GM18502 (cell line): Measurements from ENCODE around the gene SLC39A9.
A peak's percentile ranks its signal among the peaks of the same experiment; 100 is the strongest.
"Not testable (repeated sequence)": the region's sequence is repeated elsewhere in the genome, so short reads cannot be mapped to it uniquely, and the experiment has no call there.

Experiments used
- ATAC-seq: cut with Tn5 transposase; IDR thresholded peaks from one replicate; pipeline ENCODE4 v1.9.1; 2021; ENCODE audit warnings: mild to moderate bottlenecking; ENCODE audit not compliant: unreplicated experiment, poor library complexity

Gene SLC39A9

GRCh38 chr14:69416087-69416486 is 17.6 kb downstream of the SLC39A9 start:
- not testable (repeated sequence) for ATAC-seq

- no peak for ATAC-seq
These were observed 24.8 kb downstream of the SLC39A9 start for GRCh38 chr14:69423279-69423678.

GRCh38 chr14:69424149-69424923 is 25.8 kb downstream of the SLC39A9 start:
- ATAC-seq: no peak

- no peak for ATAC-seq
These were observed 29.1 kb downstream of the SLC39A9 start for GRCh38 chr14:69427596-69427995.

- ATAC-seq: no peak
These were observed 30.0 kb downstream of the SLC39A9 start for GRCh38 chr14:69428289-69428998.

GRCh38 chr14:69429643-69430042 is 31.2 kb downstream of the SLC39A9 start:
- no peak for ATAC-seq

- no peak for ATAC-seq
These were observed 31.9 kb downstream of the SLC39A9 start for GRCh38 chr14:69430306-69430939.

GRCh38 chr14:69432364-69432763 is 33.9 kb downstream of the SLC39A9 start:
- ATAC-seq: no peak

GRCh38 chr14:69439521-69440270 is 41.2 kb downstream of the SLC39A9 start:
- no peak for ATAC-seq

- ATAC-seq: peak; percentile 58
These were observed 43.5 kb downstream of the SLC39A9 start for GRCh38 chr14:69441948-69442347.

- ATAC-seq: no peak
These were observed 44.9 kb downstream of the SLC39A9 start for GRCh38 chr14:69443296-69443805.

- ATAC-seq: no peak
These were observed 50.7 kb downstream of the SLC39A9 start for GRCh38 chr14:69449216-69449615.

GRCh38 chr14:69451941-69452340 is 53.4 kb downstream of the SLC39A9 start:
- ATAC-seq: no peak

- ATAC-seq: no peak
These were observed 59.9 kb downstream of the SLC39A9 start for GRCh38 chr14:69458350-69458749.

GRCh38 chr14:69459122-69459521 is 60.6 kb downstream of the SLC39A9 start:
- ATAC-seq: no peak

GRCh38 chr14:69460093-69460701 is 61.7 kb downstream of the SLC39A9 start:
- ATAC-seq: no peak

- ATAC-seq: no peak
These were observed 65.9 kb downstream of the SLC39A9 start for GRCh38 chr14:69464379-69464778.

GRCh38 chr14:69464829-69465228 is 66.3 kb downstream of the SLC39A9 start:
- ATAC-seq: no peak

- ATAC-seq: no peak
These were observed 70.5 kb downstream of the SLC39A9 start for GRCh38 chr14:69468949-69469348.

- ATAC-seq: no peak
These were observed 72.9 kb downstream of the SLC39A9 start for GRCh38 chr14:69471436-69471835.
